IMR-90 (cell line): ENCODE results near the gene SRGAP3. TPM values are rescaled to one million over a fixed set of nuclear protein-coding genes. Genes with fewer than 3 reads are reported as not detected.

ENCODE experiments used
- ATAC-seq: fragments of 200-7000 bp; cut with Tn5 transposase; 2 replicates; pipeline ENCODE4 v1.9.1; 2020; ENCODE audit warnings: low read depth, mild to moderate bottlenecking, moderate library complexity
- BruUV-seq: library from RNA; stranded (reverse); fragments of 400-500 nt; replicated peaks from 2 replicates; lab custom pipeline; 2021; lab: Mats Ljungman, UMichigan
- CTCF ChIA-PET: fragments of 300-600 bp; formaldehyde crosslinking; extraction: SDS; loops from one replicate; lab custom pipeline; 2021; ENCODE audit warnings: antibody characterized with exemption; lab: Yijun Ruan, JAX
- POLR2A ChIA-PET: fragments of 300-600 bp; sonication (Branson Sonifier 250); formaldehyde crosslinking; loops from one replicate; lab custom pipeline; 2022; ENCODE audit warnings: antibody characterized with exemption; ENCODE audit not compliant: unreplicated experiment; lab: Charles Lee
- DNase-seq: peaks from one replicate; pipeline ENCODE4 v3.0.0; 2013
- H2AFZ ChIP-seq: replicated peaks from 2 replicates; pipeline ENCODE3; 2013; ENCODE audit warnings: low read length, mild to moderate bottlenecking; ENCODE audit not compliant: poor library complexity
- H2AK5ac ChIP-seq: 2 replicates; pipeline ENCODE4 v1.6.1; 2013; ENCODE audit warnings: low read depth, low read length, inconsistent platforms
- H2AK9ac ChIP-seq: replicated peaks from 2 replicates; pipeline ENCODE3; 2013; ENCODE audit warnings: mild to moderate bottlenecking, low read depth, low read length, moderate library complexity; ENCODE audit not compliant: poor library complexity
- H2BK120ac ChIP-seq: 2 replicates; pipeline ENCODE4 v1.6.1; 2013; ENCODE audit warnings: low read depth, low read length, inconsistent platforms
- H2BK15ac ChIP-seq: 3 replicates; pipeline ENCODE4 v1.6.1; 2013; ENCODE audit warnings: low read depth, low read length, inconsistent platforms
- H2BK20ac ChIP-seq: 2 replicates; pipeline ENCODE4 v1.6.1; 2013; ENCODE audit warnings: low read depth, mild to moderate bottlenecking, inconsistent platforms, low read length, moderate library complexity
- H2BK5ac ChIP-seq: 2 replicates; pipeline ENCODE4 v1.6.1; 2013; ENCODE audit warnings: mild to moderate bottlenecking, low read depth, low read length, inconsistent platforms; ENCODE audit not compliant: poor library complexity, severe bottlenecking
- H3K14ac ChIP-seq: replicated peaks from 2 replicates; pipeline ENCODE4 v1.6.1; 2013; ENCODE audit warnings: low read depth, low read length, inconsistent platforms
- H3K18ac ChIP-seq: 2 replicates; pipeline ENCODE4 v1.6.1; 2013; ENCODE audit warnings: low read depth, low read length, control low read depth
- H3K23ac ChIP-seq: 2 replicates; pipeline ENCODE4 v1.6.1; 2013; ENCODE audit warnings: low read depth, low read length, inconsistent platforms
- H3K27ac ChIP-seq: 2 replicates; pipeline ENCODE4 v1.5.1; 2013; ENCODE audit warnings: mild to moderate bottlenecking, control low read depth, low read length; ENCODE audit not compliant: insufficient read depth
- H3K27me3 ChIP-seq: 2 replicates; pipeline ENCODE4 v1.6.1; 2013; ENCODE audit warnings: low read length; ENCODE audit not compliant: control insufficient read depth, insufficient read depth
- H3K36me3 ChIP-seq: 2 replicates; pipeline ENCODE4 v1.6.1; 2013; ENCODE audit warnings: low read length, mixed read lengths; ENCODE audit not compliant: control insufficient read depth, insufficient read depth
- H3K4ac ChIP-seq: 2 replicates; pipeline ENCODE4 v1.6.1; 2013; ENCODE audit warnings: low read depth, low read length, inconsistent platforms
- H3K4me1 ChIP-seq: 2 replicates; pipeline ENCODE4 v1.6.1; 2013; ENCODE audit warnings: low read length, mixed read lengths; ENCODE audit not compliant: control insufficient read depth, insufficient read depth
- H3K4me2 ChIP-seq: 2 replicates; pipeline ENCODE4 v1.6.1; 2013; ENCODE audit warnings: low read depth, mild to moderate bottlenecking, control low read depth, low read length, moderate library complexity
- H3K4me3 ChIP-seq: 2 replicates; pipeline ENCODE4 v1.5.1; 2013; ENCODE audit warnings: low read depth, mild to moderate bottlenecking, control low read depth, low read length, moderate library complexity; ENCODE audit not compliant: insufficient read depth
- H3K56ac ChIP-seq: 2 replicates; pipeline ENCODE4 v1.6.1; 2013; ENCODE audit warnings: low read length, inconsistent platforms; ENCODE audit not compliant: insufficient read depth; ENCODE audit errors: extremely low read depth
- H3K79me1 ChIP-seq, 2 experiments: 2 replicates each; pipeline ENCODE4 v1.6.1; 2013; ENCODE audit warnings: low read length in 2 of 2, inconsistent platforms in 1 of 2, low read depth in 1 of 2
- H3K9ac ChIP-seq: 2 replicates; pipeline ENCODE4 v1.6.1; 2013; ENCODE audit warnings: low read depth, low read length, control low read depth
- H3K9me1 ChIP-seq: 2 replicates; pipeline ENCODE4 v1.6.1; 2013; ENCODE audit warnings: low read length, inconsistent platforms; ENCODE audit not compliant: insufficient read depth
- H3K9me3 ChIP-seq: 2 replicates; pipeline ENCODE4 v1.6.1; 2013; ENCODE audit warnings: low read length; ENCODE audit not compliant: control insufficient read depth, insufficient read depth
- H4K20me1 ChIP-seq: 2 replicates; pipeline ENCODE4 v1.6.1; 2013; ENCODE audit warnings: low read length, inconsistent platforms; ENCODE audit not compliant: insufficient read depth
- H4K5ac ChIP-seq: 2 replicates; pipeline ENCODE4 v1.6.1; 2013; ENCODE audit warnings: mild to moderate bottlenecking, low read depth, low read length, control low read depth
- H4K8ac ChIP-seq, 2 experiments: 2 replicates each; pipeline ENCODE4 v1.6.1; 2013; ENCODE audit warnings: low read depth in 2 of 2, low read length in 2 of 2, control low read depth in 1 of 2, inconsistent platforms in 1 of 2
- H4K91ac ChIP-seq: 2 replicates; pipeline ENCODE4 v1.6.1; 2013; ENCODE audit warnings: low read depth, low read length, inconsistent platforms; ENCODE audit not compliant: insufficient read depth
- BHLHE40 ChIP-seq: fragments of 150-350 bp; IDR thresholded peaks from 2 replicates; pipeline ENCODE4 v1.6.1; 2016; ENCODE audit warnings: mild to moderate bottlenecking, low read depth, low read length
- CEBPB ChIP-seq: IDR thresholded peaks from 2 replicates; pipeline ENCODE4 v1.6.1; 2012; ENCODE audit warnings: low read depth, low read length, improper control_type of control experiment
- CHD1 ChIP-seq: IDR thresholded peaks from 2 replicates; pipeline ENCODE4 v1.6.1; 2012; ENCODE audit warnings: low read depth, low read length, improper control_type of control experiment
- CTCF ChIP-seq: conservative IDR thresholded peaks from 2 replicates; pipeline ENCODE4 v1.5.1; 2012; ENCODE audit warnings: mild to moderate bottlenecking, low read depth, low read length, improper control_type of control experiment
- FOS ChIP-seq: fragments of 150-350 bp; IDR thresholded peaks from 2 replicates; pipeline ENCODE4 v1.6.1; 2016; ENCODE audit warnings: low read depth, low read length
- MAFK ChIP-seq: IDR thresholded peaks from 2 replicates; pipeline ENCODE4 v1.6.1; 2012; ENCODE audit warnings: low read depth, low read length, improper control_type of control experiment
- MAZ ChIP-seq: IDR thresholded peaks from 2 replicates; pipeline ENCODE4 v1.6.1; 2012; ENCODE audit warnings: low read depth, mild to moderate bottlenecking, low read length, improper control_type of control experiment, moderate library complexity, borderline replicate concordance
- MXI1 ChIP-seq: IDR thresholded peaks from 2 replicates; pipeline ENCODE4 v1.6.1; 2012; ENCODE audit warnings: low read depth, mild to moderate bottlenecking, low read length, moderate library complexity, borderline replicate concordance
- NFE2L2 ChIP-seq: fragments of 150-350 bp; IDR thresholded peaks from 2 replicates; pipeline ENCODE4 v1.6.1; 2016; ENCODE audit warnings: low read depth, mild to moderate bottlenecking, low read length
- POLR2A ChIP-seq: IDR thresholded peaks from 2 replicates; pipeline ENCODE4 v1.6.1; 2012; ENCODE audit warnings: mild to moderate bottlenecking, low read depth, low read length
- RAD21 ChIP-seq: IDR thresholded peaks from 2 replicates; pipeline ENCODE4 v1.6.1; 2012; ENCODE audit warnings: low read length, improper control_type of control experiment
- RCOR1 ChIP-seq: IDR thresholded peaks from 2 replicates; pipeline ENCODE4 v1.6.1; 2012; ENCODE audit warnings: mild to moderate bottlenecking, low read length, improper control_type of control experiment; ENCODE audit not compliant: insufficient replicate concordance
- RFX5 ChIP-seq: IDR thresholded peaks from 2 replicates; pipeline ENCODE4 v1.8.0; 2012; ENCODE audit warnings: low read depth, mild to moderate bottlenecking, low read length, moderate library complexity
- SMC3 ChIP-seq: fragments of 150-350 bp; IDR thresholded peaks from 2 replicates; pipeline ENCODE4 v1.6.1; 2016; ENCODE audit warnings: low read depth, mild to moderate bottlenecking, antibody characterized with exemption, low read length, moderate library complexity
- WGBS, 2 experiments: methylation state at CpG; one replicate each; pipeline versions ENCODE4 v1.1.5 to v1.1.7; 2013; ENCODE audit warnings: missing lambda C conversion rate in 2 of 2; ENCODE audit not compliant: insufficient read length in 1 of 2; ENCODE audit errors: extremely low coverage in 2 of 2; 5-methylcytosine and 5-hydroxymethylcytosine counted together
- dilution Hi-C: fragments of 300-500 bp; cut with HindIII; formaldehyde crosslinking; loops from one replicate; pipeline ENCODE4 v1.14.3; 2018; ENCODE audit warnings: low sequenced_read_pairs; ENCODE audit not compliant: unreplicated experiment
- in situ Hi-C: fragments of 300-500 bp; cut with MboI; formaldehyde crosslinking; loops from 3 replicates; pipeline ENCODE4 v1.14.3; 2019; ENCODE audit warnings: low sequenced_read_pairs, inconsistent platforms, mixed read lengths
- intact Hi-C: fragments of 100-400 bp; cut with micrococcal nuclease; formaldehyde crosslinking; loops from 2 replicates; pipeline ENCODE4 v1.10.0; 2022
- polyA plus RNA-seq, 3 experiments: library from polyadenylated mRNA; depleted of rRNA; stranded (reverse); fragments of >200 nt; gene quantifications; 2 replicates each; pipeline ENCODE4 v1.2.3, GENCODE V29; 2012; ENCODE audit warnings: low replicate concordance in 1 of 3
- total RNA-seq: library from RNA; depleted of rRNA; stranded (reverse); fragments of >200 nt; gene quantifications from 2 replicates; pipeline ENCODE4 v1.2.3, GENCODE V29; 2012
- TF ChIP-seq, protein P1 (sequence below): fragments of 150-350 bp; IDR thresholded peaks from 2 replicates; pipeline ENCODE4 v1.6.1; 2017; ENCODE audit warnings: mild to moderate bottlenecking, antibody characterized with exemption, low read length, low read depth
- TF ChIP-seq, protein P2 (sequence below): fragments of 150-350 bp; IDR thresholded peaks from 2 replicates; pipeline ENCODE4 v1.6.1; 2016; ENCODE audit warnings: low read depth, mild to moderate bottlenecking, low read length, moderate library complexity, borderline replicate concordance

SRGAP3 gene
- total and polyA plus RNA-seq, 2 of the 4 experiments (the other 2 are of a cell fraction) = 0.68 to 1.4 TPM

- Histone ChIP-seq H4K91ac (no peak overlapping the region), H3K36me3 (no peaks in the 10 kb centered on the region), H2BK20ac (no peak overlapping the region), H2AK9ac (no peak overlapping the region), H3K18ac (no peak overlapping the region), H4K8ac (no peak overlapping the region), H2AK5ac (no peak overlapping the region), H3K9me3 (no peaks in the 10 kb centered on the region), H3K9ac (no peak overlapping the region), H3K56ac (no peak overlapping the region), H3K27me3 (peaks cover 2% of the 10 kb centered on the region; the same call in 1 of the 2 replicates), H3K79me1 (no peaks in the 10 kb centered on the region), H4K20me1 (no peaks in the 10 kb centered on the region), H3K14ac (no peak overlapping the region), H3K9me1 (no peaks in the 10 kb centered on the region), H3K27ac (no peak overlapping the region), H3K4me1 (no peaks in the 10 kb centered on the region), H3K4me3 (no peak overlapping the region), H2AFZ (no peak overlapping the region), H2BK15ac (no peak overlapping the region), H4K5ac (no peak overlapping the region), H3K4me2 (no peak overlapping the region), H2BK120ac (no peak overlapping the region), H3K4ac (no peak overlapping the region), H3K23ac (no peak overlapping the region), H2BK5ac (no peak overlapping the region)
- intact Hi-C loops = no loop called here
- BruUV-seq = no TSS peak
- no peak for ATAC-seq
- ChIA-PET CTCF (no interaction called here), POLR2A (no interaction called here)
- DNase-seq = no peak
- 60% methylated on average over 1 of the region's 3 CpGs; no CpG with 5 or more reads in 1 of the 2 experiments for WGBS, 2 experiments
- dilution Hi-C loops = no loop called here
- in situ Hi-C loops = no loop called here
- TF ChIP-seq MAFK (no peak), MXI1 (no peak), RFX5 (no peak), BHLHE40 (no peak), CTCF (no peak), MAZ (no peak), NFE2L2 (no peak), RCOR1 (no peak), CHD1 (no peak), RAD21 (no peak), SMC3 (no peak), POLR2A (no peak), CEBPB (no peak), FOS (no peak)
- TF ChIP-seq, protein P1, sequence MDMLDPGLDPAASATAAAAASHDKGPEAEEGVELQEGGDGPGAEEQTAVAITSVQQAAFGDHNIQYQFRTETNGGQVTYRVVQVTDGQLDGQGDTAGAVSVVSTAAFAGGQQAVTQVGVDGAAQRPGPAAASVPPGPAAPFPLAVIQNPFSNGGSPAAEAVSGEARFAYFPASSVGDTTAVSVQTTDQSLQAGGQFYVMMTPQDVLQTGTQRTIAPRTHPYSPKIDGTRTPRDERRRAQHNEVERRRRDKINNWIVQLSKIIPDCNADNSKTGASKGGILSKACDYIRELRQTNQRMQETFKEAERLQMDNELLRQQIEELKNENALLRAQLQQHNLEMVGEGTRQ = no peak
- TF ChIP-seq, protein P2, sequence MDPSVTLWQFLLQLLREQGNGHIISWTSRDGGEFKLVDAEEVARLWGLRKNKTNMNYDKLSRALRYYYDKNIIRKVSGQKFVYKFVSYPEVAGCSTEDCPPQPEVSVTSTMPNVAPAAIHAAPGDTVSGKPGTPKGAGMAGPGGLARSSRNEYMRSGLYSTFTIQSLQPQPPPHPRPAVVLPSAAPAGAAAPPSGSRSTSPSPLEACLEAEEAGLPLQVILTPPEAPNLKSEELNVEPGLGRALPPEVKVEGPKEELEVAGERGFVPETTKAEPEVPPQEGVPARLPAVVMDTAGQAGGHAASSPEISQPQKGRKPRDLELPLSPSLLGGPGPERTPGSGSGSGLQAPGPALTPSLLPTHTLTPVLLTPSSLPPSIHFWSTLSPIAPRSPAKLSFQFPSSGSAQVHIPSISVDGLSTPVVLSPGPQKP = no peak
Measured at GRCh38 chr3:9109568-9109914, 139.9 kb downstream of the SRGAP3 start.
